IMR-90 (cell line): ENCODE measurements around the gene S100A5. TPM values are rescaled to one million over a fixed set of nuclear protein-coding genes. Genes with fewer than 3 reads are reported as not detected.

Experiments
- ATAC-seq: fragments of 200-7000 bp; cut with Tn5 transposase; 2 replicates; pipeline ENCODE4 v1.9.1; 2020; ENCODE audit warnings: low read depth, mild to moderate bottlenecking, moderate library complexity
- BruUV-seq: library from RNA; stranded (reverse); fragments of 400-500 nt; replicated peaks from 2 replicates; lab custom pipeline; 2021; lab: Mats Ljungman, UMichigan
- CTCF ChIA-PET: fragments of 300-600 bp; formaldehyde crosslinking; extraction: SDS; loops from one replicate; lab custom pipeline; 2021; ENCODE audit warnings: antibody characterized with exemption; lab: Yijun Ruan, JAX
- POLR2A ChIA-PET: fragments of 300-600 bp; sonication (Branson Sonifier 250); formaldehyde crosslinking; loops from one replicate; lab custom pipeline; 2022; ENCODE audit warnings: antibody characterized with exemption; ENCODE audit not compliant: unreplicated experiment; lab: Charles Lee
- DNase-seq: peaks from one replicate; pipeline ENCODE4 v3.0.0; 2013
- H2AFZ ChIP-seq: replicated peaks from 2 replicates; pipeline ENCODE3; 2013; ENCODE audit warnings: low read length, mild to moderate bottlenecking; ENCODE audit not compliant: poor library complexity
- H2AK5ac ChIP-seq: 2 replicates; pipeline ENCODE4 v1.6.1; 2013; ENCODE audit warnings: low read depth, low read length, inconsistent platforms
- H2AK9ac ChIP-seq: replicated peaks from 2 replicates; pipeline ENCODE3; 2013; ENCODE audit warnings: mild to moderate bottlenecking, low read depth, low read length, moderate library complexity; ENCODE audit not compliant: poor library complexity
- H2BK120ac ChIP-seq: 2 replicates; pipeline ENCODE4 v1.6.1; 2013; ENCODE audit warnings: low read depth, low read length, inconsistent platforms
- H2BK15ac ChIP-seq: 3 replicates; pipeline ENCODE4 v1.6.1; 2013; ENCODE audit warnings: low read depth, low read length, inconsistent platforms
- H2BK20ac ChIP-seq: 2 replicates; pipeline ENCODE4 v1.6.1; 2013; ENCODE audit warnings: low read depth, mild to moderate bottlenecking, inconsistent platforms, low read length, moderate library complexity
- H2BK5ac ChIP-seq: 2 replicates; pipeline ENCODE4 v1.6.1; 2013; ENCODE audit warnings: mild to moderate bottlenecking, low read depth, low read length, inconsistent platforms; ENCODE audit not compliant: poor library complexity, severe bottlenecking
- H3K14ac ChIP-seq: replicated peaks from 2 replicates; pipeline ENCODE4 v1.6.1; 2013; ENCODE audit warnings: low read depth, low read length, inconsistent platforms
- H3K18ac ChIP-seq: 2 replicates; pipeline ENCODE4 v1.6.1; 2013; ENCODE audit warnings: low read depth, low read length, control low read depth
- H3K23ac ChIP-seq: 2 replicates; pipeline ENCODE4 v1.6.1; 2013; ENCODE audit warnings: low read depth, low read length, inconsistent platforms
- H3K27ac ChIP-seq: 2 replicates; pipeline ENCODE4 v1.5.1; 2013; ENCODE audit warnings: mild to moderate bottlenecking, control low read depth, low read length; ENCODE audit not compliant: insufficient read depth
- H3K27me3 ChIP-seq: 2 replicates; pipeline ENCODE4 v1.6.1; 2013; ENCODE audit warnings: low read length; ENCODE audit not compliant: control insufficient read depth, insufficient read depth
- H3K36me3 ChIP-seq: 2 replicates; pipeline ENCODE4 v1.6.1; 2013; ENCODE audit warnings: low read length, mixed read lengths; ENCODE audit not compliant: control insufficient read depth, insufficient read depth
- H3K4ac ChIP-seq: 2 replicates; pipeline ENCODE4 v1.6.1; 2013; ENCODE audit warnings: low read depth, low read length, inconsistent platforms
- H3K4me1 ChIP-seq: 2 replicates; pipeline ENCODE4 v1.6.1; 2013; ENCODE audit warnings: low read length, mixed read lengths; ENCODE audit not compliant: control insufficient read depth, insufficient read depth
- H3K4me2 ChIP-seq: 2 replicates; pipeline ENCODE4 v1.6.1; 2013; ENCODE audit warnings: low read depth, mild to moderate bottlenecking, control low read depth, low read length, moderate library complexity
- H3K4me3 ChIP-seq: 2 replicates; pipeline ENCODE4 v1.5.1; 2013; ENCODE audit warnings: low read depth, mild to moderate bottlenecking, control low read depth, low read length, moderate library complexity; ENCODE audit not compliant: insufficient read depth
- H3K56ac ChIP-seq: 2 replicates; pipeline ENCODE4 v1.6.1; 2013; ENCODE audit warnings: low read length, inconsistent platforms; ENCODE audit not compliant: insufficient read depth; ENCODE audit errors: extremely low read depth
- H3K79me1 ChIP-seq, 2 experiments: 2 replicates each; pipeline ENCODE4 v1.6.1; 2013; ENCODE audit warnings: low read length in 2 of 2, inconsistent platforms in 1 of 2, low read depth in 1 of 2
- H3K9ac ChIP-seq: 2 replicates; pipeline ENCODE4 v1.6.1; 2013; ENCODE audit warnings: low read depth, low read length, control low read depth
- H3K9me1 ChIP-seq: 2 replicates; pipeline ENCODE4 v1.6.1; 2013; ENCODE audit warnings: low read length, inconsistent platforms; ENCODE audit not compliant: insufficient read depth
- H3K9me3 ChIP-seq: 2 replicates; pipeline ENCODE4 v1.6.1; 2013; ENCODE audit warnings: low read length; ENCODE audit not compliant: control insufficient read depth, insufficient read depth
- H4K20me1 ChIP-seq: 2 replicates; pipeline ENCODE4 v1.6.1; 2013; ENCODE audit warnings: low read length, inconsistent platforms; ENCODE audit not compliant: insufficient read depth
- H4K5ac ChIP-seq: 2 replicates; pipeline ENCODE4 v1.6.1; 2013; ENCODE audit warnings: mild to moderate bottlenecking, low read depth, low read length, control low read depth
- H4K8ac ChIP-seq, 2 experiments: 2 replicates each; pipeline ENCODE4 v1.6.1; 2013; ENCODE audit warnings: low read depth in 2 of 2, low read length in 2 of 2, control low read depth in 1 of 2, inconsistent platforms in 1 of 2
- H4K91ac ChIP-seq: 2 replicates; pipeline ENCODE4 v1.6.1; 2013; ENCODE audit warnings: low read depth, low read length, inconsistent platforms; ENCODE audit not compliant: insufficient read depth
- BHLHE40 ChIP-seq: fragments of 150-350 bp; IDR thresholded peaks from 2 replicates; pipeline ENCODE4 v1.6.1; 2016; ENCODE audit warnings: mild to moderate bottlenecking, low read depth, low read length
- CTCF ChIP-seq: conservative IDR thresholded peaks from 2 replicates; pipeline ENCODE4 v1.5.1; 2012; ENCODE audit warnings: mild to moderate bottlenecking, low read depth, low read length, improper control_type of control experiment
- MAFK ChIP-seq: IDR thresholded peaks from 2 replicates; pipeline ENCODE4 v1.6.1; 2012; ENCODE audit warnings: low read depth, low read length, improper control_type of control experiment
- MAZ ChIP-seq: IDR thresholded peaks from 2 replicates; pipeline ENCODE4 v1.6.1; 2012; ENCODE audit warnings: low read depth, mild to moderate bottlenecking, low read length, improper control_type of control experiment, moderate library complexity, borderline replicate concordance
- POLR2A ChIP-seq: IDR thresholded peaks from 2 replicates; pipeline ENCODE4 v1.6.1; 2012; ENCODE audit warnings: mild to moderate bottlenecking, low read depth, low read length
- USF2 ChIP-seq: fragments of 150-350 bp; IDR thresholded peaks from 2 replicates; pipeline ENCODE4 v1.6.1; 2017; ENCODE audit warnings: mild to moderate bottlenecking, antibody characterized with exemption, low read length, low read depth
- WGBS, 2 experiments: methylation state at CpG; one replicate each; pipeline versions ENCODE4 v1.1.5 to v1.1.7; 2013; ENCODE audit warnings: missing lambda C conversion rate in 2 of 2; ENCODE audit not compliant: insufficient read length in 1 of 2; ENCODE audit errors: extremely low coverage in 2 of 2; 5-methylcytosine and 5-hydroxymethylcytosine counted together
- dilution Hi-C: fragments of 300-500 bp; cut with HindIII; formaldehyde crosslinking; loops from one replicate; pipeline ENCODE4 v1.14.3; 2018; ENCODE audit warnings: low sequenced_read_pairs; ENCODE audit not compliant: unreplicated experiment
- in situ Hi-C: fragments of 300-500 bp; cut with MboI; formaldehyde crosslinking; loops from 3 replicates; pipeline ENCODE4 v1.14.3; 2019; ENCODE audit warnings: low sequenced_read_pairs, inconsistent platforms, mixed read lengths
- intact Hi-C: fragments of 100-400 bp; cut with micrococcal nuclease; formaldehyde crosslinking; loops from 2 replicates; pipeline ENCODE4 v1.10.0; 2022
- polyA plus RNA-seq, 3 experiments: library from polyadenylated mRNA; depleted of rRNA; stranded (reverse); fragments of >200 nt; gene quantifications; 2 replicates each; pipeline ENCODE4 v1.2.3, GENCODE V29; 2012; ENCODE audit warnings: low replicate concordance in 1 of 3
- total RNA-seq: library from RNA; depleted of rRNA; stranded (reverse); fragments of >200 nt; gene quantifications from 2 replicates; pipeline ENCODE4 v1.2.3, GENCODE V29; 2012

The S100A5 gene
- total and polyA plus RNA-seq, 2 of the 4 experiments (the other 2 are of a cell fraction): 0.27 TPM; not detected in 1

GRCh38 chr1:153586347-153586746 lies 45.6 kb upstream of the S100A5 start:
- H3K4me2 ChIP-seq: no peak overlapping the region
- no peaks in the 10 kb centered on the region for H4K20me1 ChIP-seq
- H4K8ac ChIP-seq: no peak overlapping the region
- H3K4me1 ChIP-seq: peaks cover 2% of the 10 kb centered on the region; the same call in 1 of the 2 replicates
- no peak overlapping the region for H3K14ac ChIP-seq
- no peak overlapping the region for H2BK120ac ChIP-seq
- TF ChIP-seq POLR2A (no peak), MAZ (no peak), BHLHE40 (no peak), CTCF (no peak), MAFK (no peak), USF2 (no peak)
- H3K9me3 ChIP-seq: no peaks in the 10 kb centered on the region
- no peaks in the 10 kb centered on the region for H3K27me3 ChIP-seq
- H3K18ac ChIP-seq: no peak overlapping the region
- H3K79me1 ChIP-seq: no peaks in the 10 kb centered on the region
- intact Hi-C loops: no loop called here
- DNase-seq (no peak), ATAC-seq (no peak)
- H3K27ac ChIP-seq: no peak overlapping the region
- H3K4ac ChIP-seq: no peak overlapping the region
- dilution Hi-C loops: no loop called here
- no peak overlapping the region for H2AK9ac ChIP-seq
- no peak overlapping the region for H2AFZ ChIP-seq
- H3K36me3 ChIP-seq: no peaks in the 10 kb centered on the region
- ChIA-PET CTCF (interaction anchor here (0.6 kb wide), 1 partner anchor 34 kb away, joined by 5 read pairs; no protein-coding TSS in a partner anchor), POLR2A (no interaction called here)
- no peak overlapping the region for H4K91ac ChIP-seq
- H2BK15ac ChIP-seq: no peak overlapping the region
- no peak overlapping the region for H3K23ac ChIP-seq
- no CpG with 5 or more reads among the region's 1 CpG for WGBS, 2 experiments
- no peak overlapping the region for H2BK20ac ChIP-seq
- BruUV-seq: no TSS peak
- no peak overlapping the region for H2AK5ac ChIP-seq
- in situ Hi-C loops: no loop called here
- no peak overlapping the region for H3K4me3 ChIP-seq
- H3K56ac ChIP-seq: no peak overlapping the region
- no peak overlapping the region for H3K9ac ChIP-seq
- no peak overlapping the region for H4K5ac ChIP-seq
- H3K9me1 ChIP-seq: no peaks in the 10 kb centered on the region
- H2BK5ac ChIP-seq: no peak overlapping the region
